GM21717 (cell line): ENCODE results near the gene ATP9A.
"Not testable (repeated sequence)": the region's sequence is repeated elsewhere in the genome, so short reads cannot be mapped to it uniquely, and the experiment has no call there.

Experiments
- ATAC-seq: cut with Tn5 transposase; IDR thresholded peaks from one replicate; pipeline ENCODE4 v1.9.1; 2021; ENCODE audit warnings: mild to moderate bottlenecking, moderate library complexity; ENCODE audit not compliant: unreplicated experiment

Gene ATP9A, protein sequence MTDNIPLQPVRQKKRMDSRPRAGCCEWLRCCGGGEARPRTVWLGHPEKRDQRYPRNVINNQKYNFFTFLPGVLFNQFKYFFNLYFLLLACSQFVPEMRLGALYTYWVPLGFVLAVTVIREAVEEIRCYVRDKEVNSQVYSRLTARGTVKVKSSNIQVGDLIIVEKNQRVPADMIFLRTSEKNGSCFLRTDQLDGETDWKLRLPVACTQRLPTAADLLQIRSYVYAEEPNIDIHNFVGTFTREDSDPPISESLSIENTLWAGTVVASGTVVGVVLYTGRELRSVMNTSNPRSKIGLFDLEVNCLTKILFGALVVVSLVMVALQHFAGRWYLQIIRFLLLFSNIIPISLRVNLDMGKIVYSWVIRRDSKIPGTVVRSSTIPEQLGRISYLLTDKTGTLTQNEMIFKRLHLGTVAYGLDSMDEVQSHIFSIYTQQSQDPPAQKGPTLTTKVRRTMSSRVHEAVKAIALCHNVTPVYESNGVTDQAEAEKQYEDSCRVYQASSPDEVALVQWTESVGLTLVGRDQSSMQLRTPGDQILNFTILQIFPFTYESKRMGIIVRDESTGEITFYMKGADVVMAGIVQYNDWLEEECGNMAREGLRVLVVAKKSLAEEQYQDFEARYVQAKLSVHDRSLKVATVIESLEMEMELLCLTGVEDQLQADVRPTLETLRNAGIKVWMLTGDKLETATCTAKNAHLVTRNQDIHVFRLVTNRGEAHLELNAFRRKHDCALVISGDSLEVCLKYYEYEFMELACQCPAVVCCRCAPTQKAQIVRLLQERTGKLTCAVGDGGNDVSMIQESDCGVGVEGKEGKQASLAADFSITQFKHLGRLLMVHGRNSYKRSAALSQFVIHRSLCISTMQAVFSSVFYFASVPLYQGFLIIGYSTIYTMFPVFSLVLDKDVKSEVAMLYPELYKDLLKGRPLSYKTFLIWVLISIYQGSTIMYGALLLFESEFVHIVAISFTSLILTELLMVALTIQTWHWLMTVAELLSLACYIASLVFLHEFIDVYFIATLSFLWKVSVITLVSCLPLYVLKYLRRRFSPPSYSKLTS

DNA sequence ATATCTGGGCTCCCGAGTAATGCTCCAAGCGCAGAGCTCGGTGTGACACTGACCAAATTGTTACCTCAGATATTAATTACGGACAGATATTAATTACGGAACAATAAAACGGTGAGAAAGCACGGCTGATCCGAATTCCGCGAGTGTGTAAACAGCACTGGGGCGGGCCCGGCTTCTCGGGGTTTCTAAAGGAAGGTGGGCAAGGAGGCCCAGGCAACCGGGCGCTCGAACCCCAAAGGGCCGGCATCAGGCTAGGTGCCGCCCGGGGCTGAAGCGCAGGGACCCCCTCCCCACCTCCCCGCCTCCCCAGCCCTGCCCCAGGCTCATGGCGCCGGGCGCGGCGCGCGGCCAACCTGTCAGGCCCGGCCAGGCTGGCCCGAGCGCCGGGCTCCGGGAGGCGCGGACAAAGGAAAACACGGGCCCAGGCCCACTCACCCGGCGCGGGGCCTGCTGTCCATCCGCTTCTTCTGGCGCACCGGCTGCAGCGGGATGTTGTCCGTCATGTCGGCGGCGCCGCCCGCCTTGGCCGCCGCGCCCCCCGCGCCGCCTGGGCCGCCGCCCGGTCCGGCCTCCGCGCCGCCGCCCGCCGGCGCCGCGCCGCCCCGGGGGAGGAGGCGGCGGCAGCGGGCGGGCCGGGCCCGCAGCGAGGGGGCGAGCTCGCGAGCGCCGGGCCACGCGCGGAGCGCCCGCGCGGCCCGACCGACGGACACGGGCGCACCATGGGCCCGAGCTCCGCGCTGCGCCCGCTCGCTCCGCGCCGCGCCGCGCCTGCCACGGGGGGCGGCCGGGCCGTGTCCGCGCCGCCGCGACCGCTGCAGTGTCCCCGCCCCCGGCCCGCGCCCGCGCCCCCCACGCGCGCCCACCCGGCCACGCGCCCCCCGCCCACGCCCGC is at the start of gene ATP9A:
Gene ATP9A (minus strand): TSS at position 524 of the 892 bp plus-strand sequence. CDS start 21 bp downstream, at position 503.
- ATAC-seq: no peak

DNA sequence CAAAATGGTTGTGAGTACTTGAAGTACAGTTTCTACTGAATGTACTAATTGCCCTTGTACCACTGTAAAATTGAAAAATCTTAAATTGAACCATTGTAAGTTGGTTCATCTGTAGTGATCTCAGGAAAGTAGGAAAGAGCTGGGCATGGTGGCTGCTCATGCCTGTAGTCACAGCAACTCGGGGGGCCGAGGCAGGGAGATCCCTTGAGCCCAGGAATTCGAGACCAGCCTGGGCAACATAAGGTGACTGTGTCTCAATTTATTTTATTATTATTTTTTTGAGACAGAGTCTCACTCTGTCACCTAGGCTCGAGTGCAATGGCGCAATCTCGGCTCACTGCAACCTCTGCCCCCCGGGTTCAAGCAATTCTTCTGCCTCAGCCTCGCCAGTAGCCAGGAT is 48.7 kb upstream of the ATP9A start:
- ATAC-seq: not testable (repeated sequence)

DNA sequence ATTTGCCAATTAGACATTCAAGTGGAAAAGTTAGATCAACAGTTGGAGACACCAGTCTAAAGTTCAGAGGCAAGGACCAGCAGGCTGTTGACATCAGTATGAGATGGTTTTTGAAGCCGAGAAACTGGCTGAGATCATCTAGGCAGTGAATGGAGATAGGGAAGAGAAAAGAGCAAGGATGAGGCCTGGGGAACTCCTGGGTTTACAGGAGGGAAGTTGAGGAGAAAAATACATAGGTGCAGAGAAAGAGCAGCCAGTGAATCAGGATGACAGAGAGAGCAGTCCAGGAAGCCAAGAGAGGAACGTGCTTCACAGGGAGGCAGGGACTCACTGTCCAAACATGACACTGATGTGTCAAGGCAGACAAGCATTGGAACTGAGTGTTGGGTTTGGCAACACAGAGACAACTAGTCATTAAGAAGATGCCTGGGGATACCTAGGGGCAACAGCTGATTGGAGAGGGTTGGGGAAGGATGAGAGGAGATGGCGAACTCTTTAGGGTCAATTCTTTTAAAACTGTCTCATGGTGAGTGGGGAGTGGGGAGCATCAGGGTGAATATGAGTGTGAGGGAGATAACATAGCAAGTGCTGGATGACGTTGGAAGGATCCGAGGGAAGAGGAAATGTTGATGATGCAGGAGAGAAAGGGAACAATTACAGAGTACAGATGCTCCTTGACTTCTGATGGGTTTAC is 47.3 kb upstream of the ATP9A start:
- ATAC-seq: no peak

DNA sequence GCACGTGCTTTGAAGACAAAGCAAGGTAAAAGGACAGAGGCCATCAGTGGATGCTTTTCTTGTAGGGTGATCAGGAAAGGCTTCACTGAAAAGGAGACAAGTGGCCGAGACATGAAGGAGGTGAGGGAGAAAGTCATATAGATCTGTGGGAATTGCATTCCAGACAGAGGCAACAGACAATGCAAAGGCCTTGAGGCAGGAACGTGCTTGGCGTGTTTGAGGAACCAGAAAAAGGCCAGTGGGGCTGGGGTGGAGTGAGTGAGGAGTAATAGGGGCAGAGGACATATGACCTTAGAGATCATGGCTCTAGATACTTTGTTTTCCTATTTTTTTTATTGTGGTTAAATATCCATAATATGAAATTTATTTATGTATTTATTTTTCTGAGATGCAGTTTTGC is 44.7 kb upstream of the ATP9A start:
- no peak for ATAC-seq

DNA sequence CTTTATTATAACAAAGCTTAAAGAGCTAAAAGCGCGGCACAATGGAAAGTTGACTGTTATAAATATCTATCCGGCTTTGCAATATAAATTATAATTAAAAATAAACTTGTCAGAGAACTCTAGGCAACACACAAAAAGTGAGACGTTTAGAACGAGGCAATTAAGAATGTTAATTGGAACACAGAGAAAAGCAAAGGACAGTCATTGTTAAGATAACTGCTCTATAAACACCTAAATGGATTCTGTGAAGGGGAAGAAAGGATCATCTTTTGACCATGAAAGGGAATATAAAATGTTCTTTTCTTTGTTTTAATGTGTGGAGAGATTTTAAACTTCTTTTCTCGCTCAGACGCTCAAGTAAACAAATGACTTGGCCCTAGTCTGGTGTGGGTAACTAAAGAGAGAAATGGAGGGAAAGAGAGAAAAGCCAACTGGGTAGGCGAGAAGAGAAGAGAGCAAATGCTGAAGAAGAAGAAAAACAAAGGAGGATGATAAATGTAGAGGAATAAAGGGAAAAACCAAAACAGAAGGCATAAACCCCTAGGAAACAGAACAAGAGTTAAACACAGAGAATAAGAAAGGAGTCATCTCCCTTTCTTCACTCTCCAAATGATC is 43.4 kb upstream of the ATP9A start:
- no peak for ATAC-seq

DNA sequence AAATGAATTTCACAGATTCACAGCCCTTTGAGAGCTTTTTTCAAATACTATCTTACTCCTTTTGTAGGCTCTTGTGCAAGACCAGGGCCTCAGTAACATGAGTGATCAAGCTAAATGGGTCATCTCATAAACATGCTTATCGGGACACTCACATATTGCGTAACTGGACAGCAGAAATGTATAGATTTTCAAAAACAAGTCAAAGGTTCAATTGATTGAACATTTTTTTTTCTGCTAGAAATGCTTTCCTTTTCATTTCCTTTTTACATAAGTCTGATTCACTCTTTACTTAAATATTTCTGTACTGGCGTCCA is 42.8 kb upstream of the ATP9A start:
- ATAC-seq: no peak

DNA sequence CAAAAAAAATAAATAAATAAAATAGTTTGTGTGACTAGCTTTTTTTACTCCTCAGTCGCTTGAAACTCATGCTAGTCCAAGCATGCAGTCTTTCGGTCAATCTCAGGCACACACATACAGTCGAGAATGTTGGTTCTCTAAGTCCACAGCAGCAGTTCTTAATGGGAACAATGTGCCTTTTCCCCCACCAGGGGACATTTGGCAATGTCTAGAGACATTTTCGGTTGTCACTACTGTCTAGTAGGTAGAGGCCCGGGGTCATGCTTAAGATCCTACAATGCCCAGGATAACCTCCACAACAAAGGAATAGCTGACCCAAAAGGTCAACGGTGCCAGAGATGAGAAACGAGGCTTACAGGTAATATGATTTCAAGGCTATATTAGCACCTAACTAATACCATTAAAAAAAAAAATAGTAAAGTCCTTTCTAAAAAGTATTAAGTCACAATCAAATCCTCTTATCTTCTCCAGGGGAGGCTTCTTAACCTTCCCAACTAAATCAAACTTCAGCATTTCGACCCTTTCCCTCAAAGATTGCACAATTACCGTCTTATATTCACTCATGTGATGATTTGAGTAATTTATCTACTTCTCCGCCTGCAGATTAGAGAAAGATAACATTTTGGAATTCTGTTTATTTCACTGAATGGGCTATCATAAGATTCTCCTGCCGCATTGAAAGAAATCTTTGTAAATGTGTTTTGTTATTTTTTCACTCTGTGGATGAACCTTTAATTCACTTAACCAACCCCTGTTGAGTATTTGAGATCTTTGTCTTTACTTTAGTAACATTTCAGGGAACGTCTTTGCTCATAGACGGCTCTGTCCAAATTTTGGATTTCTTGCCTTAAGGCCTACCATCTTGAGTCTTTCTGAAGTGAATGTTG is 42.2 kb upstream of the ATP9A start:
- ATAC-seq: no peak

DNA sequence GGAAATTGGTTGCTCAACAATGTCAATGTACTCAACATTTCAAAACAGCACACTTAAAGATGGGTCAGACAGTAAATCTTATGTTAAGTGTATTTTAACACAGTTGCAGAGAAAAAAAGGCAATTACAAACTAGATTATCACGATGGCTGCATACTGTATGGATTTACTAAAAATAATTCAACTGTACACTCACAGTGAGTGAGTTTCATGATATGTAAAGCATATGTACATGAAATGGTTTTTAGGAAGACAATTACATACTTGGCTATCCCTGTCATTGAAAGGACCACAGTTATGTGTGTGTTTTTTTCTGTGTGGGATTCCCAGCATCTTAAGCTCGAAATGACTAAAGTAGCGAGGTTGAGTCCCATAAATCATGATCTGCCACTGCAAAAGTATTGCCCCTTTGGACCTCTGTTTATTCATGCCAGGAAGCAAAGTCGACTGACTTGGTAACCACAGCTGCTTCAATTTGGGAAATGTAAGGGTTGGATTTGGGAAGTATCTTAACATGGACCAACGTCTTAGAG is 39.6 kb upstream of the ATP9A start:
- no peak for ATAC-seq

DNA sequence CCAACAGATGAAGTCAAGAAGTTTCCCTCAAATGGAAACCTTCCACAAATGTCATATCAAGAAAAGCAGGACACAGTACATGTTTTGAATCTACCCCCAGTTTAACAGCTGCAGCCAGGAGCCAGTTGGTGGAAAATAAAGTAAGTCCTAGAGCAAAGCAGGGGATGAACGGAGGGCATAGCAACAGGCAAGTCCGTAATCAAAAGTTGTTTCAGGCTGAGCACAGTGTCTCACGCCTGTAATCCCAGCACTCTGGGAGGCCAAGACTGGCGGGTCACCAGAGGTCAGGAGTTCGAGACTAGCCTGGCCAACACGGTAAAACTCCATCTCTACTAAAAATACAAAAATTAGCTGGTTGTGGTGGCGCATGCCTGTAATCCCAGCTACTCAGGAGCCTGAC is 36.6 kb upstream of the ATP9A start:
- ATAC-seq: no peak

DNA sequence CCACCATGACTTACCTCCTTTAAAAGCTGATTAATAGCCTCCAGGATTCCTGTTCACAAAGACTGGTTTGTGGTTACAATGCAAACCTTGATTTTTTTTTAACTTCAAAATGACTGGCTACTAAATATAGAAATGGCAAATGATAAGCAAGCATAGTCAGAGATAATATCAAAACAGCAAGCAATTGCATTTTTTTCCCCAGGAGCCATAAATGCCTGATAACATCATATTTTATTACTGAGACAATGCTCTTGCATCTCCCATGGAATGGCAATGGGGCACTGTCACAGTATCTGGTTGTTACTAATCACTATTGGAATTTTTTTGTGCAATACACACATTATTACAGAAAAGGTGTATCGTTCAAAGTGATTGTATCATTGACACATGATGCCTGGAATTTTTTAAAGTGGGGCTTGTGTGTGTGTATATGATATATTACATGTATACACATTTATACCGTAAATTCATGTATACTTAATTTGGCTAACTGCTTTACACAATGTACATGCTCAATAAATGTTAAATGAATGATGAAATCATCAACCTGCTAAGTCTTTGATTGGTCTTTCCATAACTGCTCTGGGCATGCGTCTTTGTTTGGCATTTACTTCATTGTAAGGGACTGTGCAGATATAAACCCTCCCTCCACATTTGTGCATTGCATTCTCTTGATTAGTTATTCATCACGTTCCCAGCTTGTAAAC is 35.1 kb upstream of the ATP9A start:
- ATAC-seq: no peak

DNA sequence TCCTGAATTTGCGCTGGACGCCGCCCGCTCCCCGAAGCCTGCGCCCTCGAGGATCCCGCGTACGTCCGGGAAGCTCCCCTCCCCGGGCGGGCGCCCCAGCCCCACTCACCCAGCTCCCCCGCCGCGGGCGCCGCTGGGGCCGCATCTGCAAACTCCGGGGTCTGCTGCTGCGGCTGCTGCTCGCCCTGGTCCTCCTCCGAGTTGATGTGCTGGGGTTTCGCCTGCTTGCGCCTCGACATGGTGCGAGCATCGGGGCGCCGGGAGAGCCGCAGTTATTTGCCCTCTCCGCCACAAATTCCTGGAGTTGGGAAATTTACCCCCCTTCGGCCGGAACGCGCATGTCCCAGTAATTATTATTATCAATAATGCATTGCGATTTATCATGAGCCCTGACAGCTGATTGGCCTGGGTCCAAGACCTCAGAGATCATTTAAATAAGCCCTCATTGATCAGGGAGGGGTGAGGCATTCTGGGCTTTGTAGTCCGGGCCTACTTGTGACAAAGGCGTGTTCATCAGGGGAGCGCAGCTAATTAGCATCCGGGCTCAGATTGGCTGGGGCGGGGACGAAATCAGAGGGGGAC is 34.1 kb upstream of the ATP9A start, which contains the start of gene SALL4:
Gene SALL4 (minus strand): TSS at position 352 of the 582 bp plus-strand sequence. CDS start 113 bp downstream, at position 239.
- ATAC-seq: no peak

DNA sequence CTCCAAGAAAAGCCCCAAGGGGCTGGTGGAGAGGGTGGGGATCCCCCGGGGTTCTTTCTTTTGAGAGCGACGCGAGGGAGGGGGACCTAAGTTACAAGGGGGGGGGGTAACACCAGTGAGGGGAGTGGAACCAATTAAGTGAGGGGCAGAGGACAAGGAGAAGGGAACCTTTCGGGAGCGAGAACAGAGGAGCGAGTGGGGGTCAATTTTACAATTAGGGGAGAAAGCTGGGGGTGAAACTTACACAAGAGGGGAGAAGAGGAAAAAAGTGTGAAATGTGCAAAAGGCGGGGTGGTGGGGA is 33.6 kb upstream of the ATP9A start:
- no peak for ATAC-seq

DNA sequence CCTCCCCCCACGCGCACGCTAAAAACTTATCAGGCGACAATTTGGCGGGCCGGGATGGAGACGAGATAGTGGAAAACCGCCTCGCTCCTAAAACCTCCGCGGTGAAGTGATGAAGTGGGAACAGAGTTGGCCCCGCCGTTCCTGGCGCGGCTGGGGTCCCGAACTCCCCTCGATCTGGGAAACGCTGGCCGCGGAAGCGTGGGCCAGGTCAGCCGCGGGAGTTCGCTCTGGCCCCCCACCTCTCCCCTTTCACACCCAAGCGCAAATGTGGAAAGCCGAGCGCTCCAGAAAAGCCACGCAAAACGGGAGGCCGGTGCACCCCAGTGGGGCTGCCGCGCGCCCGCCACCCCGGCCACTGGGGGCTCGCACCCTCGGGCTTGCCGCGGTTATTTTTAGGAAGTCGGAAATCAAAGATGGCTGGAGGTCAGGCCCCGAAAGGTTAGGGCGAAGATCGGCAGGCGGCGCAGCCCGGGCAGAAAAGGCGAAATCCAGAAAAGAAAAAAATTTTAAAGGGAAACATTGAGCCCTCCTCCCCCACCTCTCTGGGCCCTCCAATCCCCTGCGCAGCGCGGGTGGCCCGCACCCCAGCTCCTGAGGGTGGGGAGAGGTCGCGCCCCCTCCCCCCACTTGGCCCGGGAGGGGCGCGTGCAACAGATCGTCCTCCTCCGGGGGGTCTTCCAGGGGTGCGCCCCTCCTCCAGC is 33.1 kb upstream of the ATP9A start:
- ATAC-seq: no peak

DNA sequence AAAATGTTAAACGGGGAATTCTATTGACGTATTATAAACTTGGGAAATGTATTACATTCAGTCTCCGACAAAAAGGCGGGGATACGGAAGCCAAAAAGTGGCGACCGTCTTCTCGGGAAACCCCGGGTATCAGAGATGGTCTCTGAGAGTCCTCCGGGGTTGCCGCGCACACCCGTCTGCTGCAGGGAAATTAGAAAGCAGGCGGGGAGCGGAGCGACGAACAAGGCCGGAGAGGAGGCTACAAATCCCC is 32.6 kb upstream of the ATP9A start:
- ATAC-seq: no peak

DNA sequence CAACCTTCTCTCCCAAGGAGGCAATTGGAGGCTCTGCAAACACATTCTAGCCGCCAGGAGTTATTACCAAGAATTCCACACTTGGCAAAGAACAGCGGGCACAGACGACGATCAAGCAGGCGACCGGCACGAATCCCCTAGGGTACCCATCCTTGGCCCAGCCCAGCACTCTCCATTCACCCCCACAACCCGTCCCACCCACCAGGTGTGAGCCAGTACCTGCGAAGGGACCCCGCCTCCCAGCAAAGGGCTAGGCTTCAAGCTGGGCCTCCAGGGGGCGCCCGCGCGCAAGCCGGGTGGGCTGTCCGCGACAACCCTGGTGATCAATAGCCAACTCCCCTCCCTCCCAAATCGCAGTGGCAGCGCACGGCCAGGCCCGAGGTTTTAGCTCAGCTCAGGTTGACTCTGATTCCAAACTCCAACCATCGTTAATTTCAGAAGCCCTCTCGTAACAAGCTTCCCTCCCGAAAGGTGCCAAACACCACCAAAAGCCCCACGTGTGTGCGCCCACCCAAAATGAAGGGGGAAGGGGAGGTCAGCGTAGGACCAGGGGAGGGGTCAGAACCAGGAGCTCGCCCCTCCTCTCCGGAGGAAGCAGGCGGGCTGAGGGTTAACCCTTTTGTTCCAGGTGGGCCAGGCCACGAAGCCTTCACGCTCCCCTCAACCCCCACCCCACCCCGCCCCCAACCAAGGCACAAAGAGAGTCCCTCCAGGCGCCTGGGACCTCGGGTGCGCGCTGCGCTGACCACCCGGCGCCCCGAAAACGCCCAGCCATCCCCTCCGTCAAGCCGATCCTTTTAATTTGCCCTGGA is 32.1 kb upstream of the ATP9A start:
- ATAC-seq: no peak

DNA sequence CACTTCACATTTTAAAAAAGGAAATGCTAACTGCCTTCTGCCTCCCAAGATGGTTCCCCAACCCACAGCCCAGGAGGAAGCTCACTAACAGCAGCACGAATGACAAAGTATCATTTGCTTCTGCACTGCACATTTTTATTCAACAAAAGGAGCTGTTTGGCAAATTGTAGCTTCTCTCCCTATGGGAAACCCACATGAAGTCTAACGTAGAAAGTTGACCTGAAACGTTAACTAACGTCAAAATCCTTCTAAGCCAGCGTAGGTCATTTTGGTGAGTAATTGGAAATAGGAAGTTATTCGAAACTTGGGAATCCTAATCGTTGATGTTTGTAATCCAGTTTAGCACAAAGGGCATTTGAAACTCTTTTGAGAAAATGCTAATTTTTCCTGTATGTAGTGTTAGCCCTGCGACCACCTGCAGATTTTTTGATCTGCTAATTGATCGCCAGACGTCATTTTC is 31.2 kb upstream of the ATP9A start:
- no peak for ATAC-seq
